ENCODE data around the gene ERG. TPM values are rescaled to one million over a fixed set of nuclear protein-coding genes. Genes with fewer than 3 reads are reported as not detected.

Gene ERG
- total and polyA plus RNA-seq, 9 of the 15 experiments (the other 6 are each of a cell fraction or from before 2014, with no cell fraction given): 0.06 TPM; not detected in 8

GRCh38 chr21:38491536-38491935 lies 6.7 kb downstream of the ERG start:
- peaks cover 6 to 23% of the 10 kb centered on the region in 2 experiments for H3K27me3 ChIP-seq (ENCODE audit: control insufficient read depth in 2 of 2, insufficient read depth in 2 of 2, low read length in 2 of 2)
- 1% methylated on average over 5 of the region's 5 CpGs for WGBS (ENCODE audit: insufficient coverage, low coverage, missing lambda C conversion rate)
- ATAC-seq (no peak), DNase-seq (ENCODE audit: extremely low read depth in 1 of 4, low spot score in 3 of 4) (no peak), FAIRE-seq (no peak)
- no peak overlapping the region for H3K4me2 ChIP-seq (ENCODE audit: insufficient read depth, low read length)
- no peak overlapping the region for H3K9ac ChIP-seq (ENCODE audit: insufficient read depth in 1 of 2, low read depth in 2 of 2, low read length in 2 of 2)
- 0 out of 2 replicates have a peak, but pooled peaks cover 4% of the 10 kb centered on the region for H4K20me1 ChIP-seq (replicated peaks; ENCODE audit: control insufficient read depth, insufficient read depth, low read length)
- no peaks in the 10 kb centered on the region for H3K79me2 ChIP-seq (ENCODE audit: control insufficient read depth, insufficient read depth, low read length)
- ChIA-PET POLR2A (no interaction called here), CTCF (ENCODE audit: low intra/inter-chr PET ratio) (no interaction called here)
- intact Hi-C loops (cut with micrococcal nuclease) (no loop called here), in situ Hi-C loops (cut with MboI) (no loop called here)
- no peak overlapping the region for H2AFZ ChIP-seq (ENCODE audit: low read depth, low read length)
- no peaks in the 10 kb centered on the region for H3K36me3 ChIP-seq (ENCODE audit: control insufficient read depth, insufficient read depth, low read length)
- no TSS peak for BruUV-seq (replicated peaks)
- no peak overlapping the region for H3K27ac ChIP-seq (ENCODE audit: extremely low read depth, low read depth, low read length)
- H3K9me3 ChIP-seq (replicated peaks; ENCODE audit: control insufficient read depth, insufficient read depth, low read depth, low read length): no peaks in the 10 kb centered on the region
- H3K9me1 ChIP-seq (ENCODE audit: control insufficient read depth, insufficient read depth, low read length): no peaks in the 10 kb centered on the region
- no peak overlapping the region for H3K4me3 ChIP-seq
- no peaks in the 10 kb centered on the region; a peak in 1 of 5 replicates for H3K4me1 ChIP-seq (replicated peaks in 1 of 2; ENCODE audit: control insufficient read depth in 2 of 2, insufficient read depth in 2 of 2, low read length in 2 of 2)
- TF ChIP-seq ARID3A (IDR thresholded peaks at IDR 0.05; ENCODE audit: borderline replicate concordance, low read depth, low read length) (no peak), CREB5 (CRISPR knock-in tag; IDR thresholded peaks at IDR 0.05) (no peak), USF1 (CRISPR knock-in tag; IDR thresholded peaks at IDR 0.05) (no peak), ZNF318 (IDR thresholded peaks at IDR 0.05; ENCODE audit: borderline replicate concordance in 1 of 2, low read depth in 1 of 2) (no peak), PHB2 (IDR thresholded peaks at IDR 0.05; ENCODE audit: low read depth) (no peak), ZNF717 (CRISPR knock-in tag; IDR thresholded peaks at IDR 0.05) (no peak), FOXP4 (CRISPR knock-in tag; IDR thresholded peaks at IDR 0.05; ENCODE audit: borderline replicate concordance) (no peak)
